Psoas muscle (tissue), 8 donors: ENCODE results near the gene ERLIN1. TPM values are rescaled to one million over a fixed set of nuclear protein-coding genes. Genes with fewer than 3 reads are reported as not detected.
A peak's percentile ranks its signal among the peaks of the same experiment; 100 is the strongest.

Experiments used
- ATAC-seq, 4 donors: fragments of 200-7000 bp; cut with Tn5 transposase; one replicate each; pipeline ENCODE4 v1.9.1; 2020; ENCODE audit warnings: moderate library complexity in 3 of 4, mild to moderate bottlenecking in 2 of 4
- DNase-seq, 2 donors: peaks; one replicate each; pipeline ENCODE4 v3.0.0-alpha.2; 2020
- H3K27ac ChIP-seq: fragments of 200-600 bp; one replicate; pipeline ENCODE4 v1.8.0; 2022
- H3K27me3 ChIP-seq, 3 donors: fragments of 200-600 bp in 1 of 3; one replicate each; pipeline versions ENCODE4 v1.6.1 to v1.8.0; 2013 to 2022; ENCODE audit warnings: low read length in 2 of 3, mild to moderate bottlenecking in 2 of 3, moderate library complexity in 1 of 3; ENCODE audit not compliant: insufficient read depth in 3 of 3
- H3K36me3 ChIP-seq, 2 donors: fragments of 200-600 bp in 1 of 2; one replicate each; pipeline versions ENCODE4 v1.6.1 to v1.8.0; 2013 to 2022; ENCODE audit warnings: low read depth in 1 of 2, mild to moderate bottlenecking in 1 of 2, moderate library complexity in 1 of 2; ENCODE audit not compliant: insufficient read depth in 1 of 2
- H3K4me1 ChIP-seq: fragments of 200-600 bp; one replicate; pipeline ENCODE4 v1.8.0; 2022
- H3K4me3 ChIP-seq: fragments of 200-600 bp; one replicate; pipeline ENCODE4 v1.8.0; 2022; ENCODE audit warnings: mild to moderate bottlenecking
- H3K9me3 ChIP-seq: fragments of 200-600 bp; one replicate; pipeline ENCODE4 v1.8.0; 2022
- WGBS, 3 donors: extraction: QIAGEN DNeasy Blood & Tissue Kit; methylation state at CpG; one replicate each; pipeline versions ENCODE4 v1.1.6 to v1.1.7; 2013; 5-methylcytosine and 5-hydroxymethylcytosine counted together
- intact Hi-C, 2 donors: fragments of 100-400 bp; cut with DNase I; formaldehyde crosslinking; loops; one replicate each; pipeline versions ENCODE4 v1.11.0 to v1.14.2; 2022
- polyA plus RNA-seq, 3 donors: library from polyadenylated mRNA; stranded (reverse); fragments of 200-250 nt; gene quantifications; one replicate each; pipeline ENCODE4 v1.2.3, GENCODE V29; 2013
- total RNA-seq, 4 donors: library from RNA; stranded (reverse); fragmentation: NEBNext Ultra II Directional in 2 of 4; extraction: Animal tissue kit (Norgen Biotek cat#: 25700) in 2 of 4; gene quantifications; one replicate each; pipeline versions ENCODE4 v1.2.1 to v1.2.4, GENCODE V29; 2021 to 2023
- TF ChIP-seq, protein P1 (sequence below): fragments of 200-600 bp; IDR thresholded peaks from one replicate; pipeline ENCODE4 v1.8.0; 2022; ENCODE audit warnings: antibody characterized with exemption
- donor health status: healthy with polysubstance abuse.
- donor health status: DM: no; HTN: no; CAD: no; lungs with moderate emphysema.
- donor health status: Bipolar disorder and iron deficiency.
- donor health status: healthy.
- donor health status: DM: yes; HTN: yes; CAD: no.
- donor health status: DM: no; HTN: no; CAD: no.
- donor health status: DM: no; HTN: no; CAD: no.
- donor health status: DM: yes; HTN: yes; CAD: no.

The ERLIN1 gene
- total and polyA plus RNA-seq, 7 donors: 6.8 to 15.2 (median 11.5) TPM

DNA sequence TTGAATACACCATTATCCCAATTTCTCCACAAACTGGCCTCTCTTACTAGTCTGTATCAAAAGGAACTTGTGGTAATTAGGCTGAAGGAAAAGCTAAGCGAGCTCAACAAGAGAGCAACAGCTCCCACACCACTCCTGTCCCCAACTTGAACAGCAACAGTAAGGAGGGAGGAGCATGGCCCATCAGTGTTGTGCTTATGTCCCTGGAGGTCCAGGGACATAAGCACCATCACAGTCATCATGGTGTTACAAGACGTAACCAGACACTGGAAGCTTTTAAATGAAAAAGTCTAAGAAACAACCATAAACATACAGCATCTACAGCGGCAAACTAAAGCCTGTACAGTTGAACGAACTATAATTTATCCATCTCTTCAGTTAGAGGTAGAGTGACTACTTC, 989 bp downstream of the ERLIN1 start:
- Histone ChIP-seq H3K27me3 (no peaks in the 10 kb centered on the region), H3K4me3 (peak overlapping the region; percentile 93), H3K36me3 (peaks cover 0 to 41% of the 10 kb centered on the region in 2 donors), H3K27ac (peak overlapping the region; percentile 93), H3K9me3 (no peaks in the 10 kb centered on the region), H3K4me1 (peaks cover 26% of the 10 kb centered on the region)
- intact Hi-C loops: loop anchor here in 1 of 2 donors (5.0 kb wide), 1 partner anchor 82 kb away; the partner anchor contains the start of gene CWF19L1
- DNase-seq (no peak), ATAC-seq (no peak)
- WGBS, 3 donors: 8 to 12% (median 10%) methylated on average over 4 of the region's 4 CpGs
- TF ChIP-seq, protein P1, sequence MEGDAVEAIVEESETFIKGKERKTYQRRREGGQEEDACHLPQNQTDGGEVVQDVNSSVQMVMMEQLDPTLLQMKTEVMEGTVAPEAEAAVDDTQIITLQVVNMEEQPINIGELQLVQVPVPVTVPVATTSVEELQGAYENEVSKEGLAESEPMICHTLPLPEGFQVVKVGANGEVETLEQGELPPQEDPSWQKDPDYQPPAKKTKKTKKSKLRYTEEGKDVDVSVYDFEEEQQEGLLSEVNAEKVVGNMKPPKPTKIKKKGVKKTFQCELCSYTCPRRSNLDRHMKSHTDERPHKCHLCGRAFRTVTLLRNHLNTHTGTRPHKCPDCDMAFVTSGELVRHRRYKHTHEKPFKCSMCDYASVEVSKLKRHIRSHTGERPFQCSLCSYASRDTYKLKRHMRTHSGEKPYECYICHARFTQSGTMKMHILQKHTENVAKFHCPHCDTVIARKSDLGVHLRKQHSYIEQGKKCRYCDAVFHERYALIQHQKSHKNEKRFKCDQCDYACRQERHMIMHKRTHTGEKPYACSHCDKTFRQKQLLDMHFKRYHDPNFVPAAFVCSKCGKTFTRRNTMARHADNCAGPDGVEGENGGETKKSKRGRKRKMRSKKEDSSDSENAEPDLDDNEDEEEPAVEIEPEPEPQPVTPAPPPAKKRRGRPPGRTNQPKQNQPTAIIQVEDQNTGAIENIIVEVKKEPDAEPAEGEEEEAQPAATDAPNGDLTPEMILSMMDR: no peak

DNA sequence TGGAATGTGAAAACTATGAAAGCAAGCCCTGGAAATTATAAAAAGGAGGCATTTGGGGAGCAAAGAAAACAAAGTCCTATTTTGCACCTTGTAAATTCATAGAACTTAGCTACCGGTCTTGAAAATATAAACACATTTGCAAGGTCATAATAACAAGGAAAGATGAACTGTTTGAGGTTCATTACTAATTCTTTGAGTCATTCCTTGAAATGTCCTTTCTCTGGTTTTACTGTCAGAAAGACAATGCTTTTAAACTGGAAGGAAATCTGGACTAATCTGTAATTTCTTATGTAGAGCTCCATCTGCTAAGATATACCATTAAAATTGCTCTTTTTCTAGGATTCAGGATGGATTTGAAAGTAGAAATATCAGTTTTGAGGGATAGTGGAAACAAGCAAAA, 1.4 kb downstream of the ERLIN1 start:
- Histone ChIP-seq H3K4me1 (peaks cover 26% of the 10 kb centered on the region), H3K9me3 (no peaks in the 10 kb centered on the region), H3K27me3 (no peaks in the 10 kb centered on the region), H3K4me3 (peak overlapping the region; percentile 93), H3K36me3 (peaks cover 0 to 39% of the 10 kb centered on the region in 2 donors), H3K27ac (no peak overlapping the region)
- intact Hi-C loops: no loop called here
- WGBS, 3 donors: 49 to 58% (median 49%) methylated on average over 1 of the region's 1 CpG
- DNase-seq: no peak
- TF ChIP-seq, protein P1: no peak
- ATAC-seq: no peak

DNA sequence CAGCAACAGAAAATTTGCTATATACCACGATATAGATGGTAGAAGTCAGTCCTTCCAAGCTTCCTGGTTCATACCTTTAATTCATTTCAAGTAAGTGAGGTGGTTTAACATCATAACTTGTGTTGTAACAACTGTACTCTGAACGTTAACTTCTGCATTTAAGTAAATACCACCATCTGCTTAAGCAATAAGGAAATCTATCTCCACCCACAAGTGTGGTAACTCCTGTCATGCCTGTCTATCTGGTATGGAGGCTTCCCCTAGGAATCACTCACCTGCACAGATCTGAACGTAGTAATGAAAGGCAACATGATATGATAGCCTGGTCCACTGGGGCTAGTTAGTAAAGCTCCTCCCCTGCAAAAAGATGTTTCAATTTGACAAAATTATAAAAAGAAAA, 2.3 kb downstream of the ERLIN1 start:
- no peaks in the 10 kb centered on the region for H3K9me3 ChIP-seq
- no peak overlapping the region for H3K27ac ChIP-seq
- intact Hi-C loops: no loop called here
- 44 to 58% (median 51%) methylated on average over 3 of the region's 3 CpGs for WGBS, 3 donors
- H3K36me3 ChIP-seq: peaks cover 0 to 39% of the 10 kb centered on the region in 2 donors
- no peak for ATAC-seq
- no peaks in the 10 kb centered on the region for H3K27me3 ChIP-seq
- TF ChIP-seq, protein P1: no peak
- peaks cover 25% of the 10 kb centered on the region for H3K4me1 ChIP-seq
- DNase-seq: no peak
- H3K4me3 ChIP-seq: no peak overlapping the region

DNA sequence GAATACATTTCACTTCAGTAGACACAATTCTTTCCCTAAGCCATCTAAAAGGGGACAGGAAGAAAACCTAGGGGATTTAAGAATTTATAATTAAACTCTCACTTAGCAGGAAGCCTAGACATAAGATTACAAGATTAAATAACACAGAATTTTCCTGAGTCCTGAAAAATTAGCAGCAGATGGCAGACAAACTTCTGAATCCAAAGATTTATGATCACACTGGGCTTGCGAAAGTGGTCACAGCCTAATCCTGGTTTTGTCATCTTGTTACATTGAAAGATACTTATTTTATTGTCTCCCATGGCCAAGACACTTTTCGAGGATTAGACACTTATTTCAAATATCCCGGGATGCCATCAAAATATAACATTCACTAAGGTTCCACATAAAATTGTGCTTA, 2.9 kb downstream of the ERLIN1 start:
- intact Hi-C loops: no loop called here
- Histone ChIP-seq H3K27me3 (no peaks in the 10 kb centered on the region), H3K9me3 (no peaks in the 10 kb centered on the region), H3K4me3 (no peak overlapping the region), H3K4me1 (peaks cover 21% of the 10 kb centered on the region), H3K27ac (no peak overlapping the region), H3K36me3 (peaks cover 0 to 42% of the 10 kb centered on the region in 2 donors)
- WGBS, 3 donors: 59 to 68% (median 60%) methylated on average over 3 of the region's 3 CpGs
- no peak for ATAC-seq
- DNase-seq: no peak
- TF ChIP-seq, protein P1: no peak

DNA sequence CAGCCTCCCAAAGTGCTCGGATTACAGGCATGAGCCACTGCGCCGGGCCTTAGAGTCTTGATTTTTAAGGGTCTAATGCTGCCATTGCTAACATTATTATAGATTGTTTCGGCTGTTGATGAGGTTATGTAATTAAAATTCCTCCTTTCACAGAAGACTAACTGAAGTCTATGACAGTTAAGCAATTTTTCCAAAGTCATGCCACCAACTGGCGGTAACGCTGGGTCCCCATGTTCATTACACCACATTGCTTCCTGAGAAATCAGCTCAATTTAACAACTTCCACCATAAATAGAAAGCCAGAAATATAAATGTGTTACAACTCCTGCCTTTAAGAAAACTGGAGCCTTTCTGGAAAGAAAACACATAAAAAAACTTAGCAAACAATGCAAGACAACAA, 3.5 kb downstream of the ERLIN1 start:
- DNase-seq: no peak
- no peak for ATAC-seq
- H3K27me3 ChIP-seq: no peaks in the 10 kb centered on the region
- no peaks in the 10 kb centered on the region for H3K9me3 ChIP-seq
- no peak overlapping the region for H3K27ac ChIP-seq
- TF ChIP-seq, protein P1: no peak
- H3K36me3 ChIP-seq: peaks cover 0 to 49% of the 10 kb centered on the region in 2 donors
- peaks cover 16% of the 10 kb centered on the region for H3K4me1 ChIP-seq
- intact Hi-C loops: no loop called here
- no peak overlapping the region for H3K4me3 ChIP-seq
- WGBS, 3 donors: 88 to 93% (median 93%) methylated on average over 6 of the region's 6 CpGs
